K562 (cell line): ENCODE data around the gene ZBTB16. TPM values are rescaled to one million over a fixed set of nuclear protein-coding genes. Genes with fewer than 3 reads are reported as not detected.

Source experiments
- ATAC-seq: fragments of 200-7000 bp; cut with Tn5 transposase; 3 replicates; pipeline ENCODE4 v1.9.1; 2020; ENCODE audit warnings: moderate library complexity
- BruUV-seq: library from RNA; stranded (reverse); fragments of 400-500 nt; replicated peaks from 2 replicates; lab custom pipeline; 2021; lab: Mats Ljungman, UMichigan
- CTCF ChIA-PET: fragments of 300-600 bp; formaldehyde crosslinking; extraction: SDS; loops from one replicate; lab custom pipeline; 2021; ENCODE audit warnings: low intra/inter-chr PET ratio; lab: Yijun Ruan, JAX
- POLR2A ChIA-PET: fragments of 300-600, 350-650 bp; sonication (Branson Sonifier 250); formaldehyde crosslinking; extraction: SDS; loops from one replicate; lab custom pipeline; 2021; ENCODE audit warnings: antibody characterized with exemption, inconsistent platforms; lab: Yijun Ruan, JAX
- DNase-seq, 4 experiments: peaks; one replicate each; pipeline versions ENCODE4 v3.0.0 to v3.0.0-alpha.2; 2011 to 2018; ENCODE audit warnings: low spot score in 3 of 4, mixed read lengths in 3 of 4; ENCODE audit errors: extremely low read depth in 1 of 4
- FAIRE-seq: peaks from 2 replicates; lab custom pipeline; 2011; peaks lifted over from hg19 to GRCh38; lab: Jason Lieb, UNC
- H2AFZ ChIP-seq: 2 replicates; pipeline ENCODE4 v1.6.0; 2011; ENCODE audit warnings: low read depth, low read length, control low read depth, inconsistent platforms
- H3K27ac ChIP-seq: fragments of 200-600 bp; 3 replicates; pipeline ENCODE4 v1.8.0; 2011; ENCODE audit warnings: low read depth, mild to moderate bottlenecking, control low read depth, inconsistent platforms, low read length, moderate library complexity, mixed read lengths; ENCODE audit errors: extremely low read depth
- H3K27me3 ChIP-seq, 2 experiments: fragments of 300-600 bp in 1 of 2; 2 replicates in 1 of 2; 3 replicates in 1 of 2; pipeline versions ENCODE4 v1.6.0 to v1.8.0; 2011; ENCODE audit warnings: inconsistent platforms in 2 of 2, low read length in 2 of 2, mild to moderate bottlenecking in 1 of 2, mixed read lengths in 1 of 2, moderate library complexity in 1 of 2; ENCODE audit not compliant: control insufficient read depth in 2 of 2, insufficient read depth in 2 of 2
- H3K36me3 ChIP-seq: fragments of 300-600 bp; 3 replicates; pipeline ENCODE4 v1.8.0; 2011; ENCODE audit warnings: mild to moderate bottlenecking, low read length, inconsistent platforms; ENCODE audit not compliant: control insufficient read depth, insufficient read depth
- H3K4me1 ChIP-seq, 2 experiments: fragments of 200-600 bp in 1 of 2; replicated peaks in 1 of 2; 2 replicates in 1 of 2; 3 replicates in 1 of 2; pipeline versions ENCODE4 v1.5.1 to v1.8.0; 2011; ENCODE audit warnings: inconsistent platforms in 2 of 2, low read length in 2 of 2, mild to moderate bottlenecking in 1 of 2, mixed read lengths in 1 of 2, moderate library complexity in 1 of 2; ENCODE audit not compliant: control insufficient read depth in 2 of 2, insufficient read depth in 2 of 2
- H3K4me2 ChIP-seq: 2 replicates; pipeline ENCODE4 v1.6.1; 2011; ENCODE audit warnings: low read length, control low read depth, inconsistent platforms, mixed read lengths; ENCODE audit not compliant: insufficient read depth
- H3K4me3 ChIP-seq: fragments of 200-600 bp; sonication (generic), shearing (Covaris generic); 2 replicates; pipeline ENCODE4 v1.5.1; 2016; ENCODE audit warnings: control low read depth, inconsistent platforms
- H3K79me2 ChIP-seq: fragments of 200-600 bp; 3 replicates; pipeline ENCODE4 v1.8.0; 2011; ENCODE audit warnings: low read length, inconsistent platforms; ENCODE audit not compliant: control insufficient read depth, insufficient read depth
- H3K9ac ChIP-seq, 2 experiments: 2 replicates each; pipeline versions ENCODE4 v1.6.0 to v1.6.1; 2011; ENCODE audit warnings: low read depth in 2 of 2, low read length in 2 of 2, control low read depth in 1 of 2, inconsistent platforms in 1 of 2, mild to moderate bottlenecking in 1 of 2, mixed read lengths in 1 of 2; ENCODE audit not compliant: insufficient read depth in 1 of 2
- H3K9me1 ChIP-seq: one replicate; pipeline ENCODE4 v1.6.0; 2011; ENCODE audit warnings: inconsistent platforms, mild to moderate bottlenecking, low read length, moderate library complexity; ENCODE audit not compliant: control insufficient read depth, insufficient read depth
- H3K9me3 ChIP-seq: replicated peaks from 2 replicates; pipeline ENCODE4 v1.5.1; 2011; ENCODE audit warnings: low read depth, low read length, inconsistent platforms; ENCODE audit not compliant: control insufficient read depth, insufficient read depth
- H4K20me1 ChIP-seq: replicated peaks from 2 replicates; pipeline ENCODE4 v1.6.1; 2011; ENCODE audit warnings: low read length, inconsistent platforms, mixed read lengths; ENCODE audit not compliant: control insufficient read depth, insufficient read depth
- CHCHD3 ChIP-seq: fragments of 250-450 bp; sonication (Bioruptor Pico); IDR thresholded peaks from 2 replicates; pipeline ENCODE4 v2.1.2; 2022; ENCODE audit warnings: mild to moderate bottlenecking
- E2F5 ChIP-seq: sonication (generic); formaldehyde crosslinking; IDR thresholded peaks from 2 replicates; pipeline ENCODE4 v1.8.0; 2022; ENCODE audit warnings: mild to moderate bottlenecking, missing genetic modification reagents
- E4F1 ChIP-seq: fragments of 250-450 bp; sonication (Bioruptor Pico); IDR thresholded peaks from 2 replicates; pipeline ENCODE4 v1.5.0; 2021; ENCODE audit warnings: mild to moderate bottlenecking, borderline replicate concordance
- ETV1 ChIP-seq: fragments of 450-650 bp; conservative IDR thresholded peaks from 2 replicates; pipeline ENCODE4 v1.6.1; 2016; ENCODE audit warnings: missing genetic modification characterization, control low read depth, low read depth, missing compliant biosample characterization
- HCFC1 ChIP-seq: IDR thresholded peaks from 2 replicates; pipeline ENCODE4 v1.6.1; 2012; ENCODE audit warnings: low read depth, low read length, improper control_type of control experiment
- HDGF ChIP-seq: fragments of 450-650 bp; IDR thresholded peaks from 2 replicates; pipeline ENCODE4 v1.6.1; 2016
- HOXB6 ChIP-seq: fragments of 250-450 bp; sonication (Bioruptor Pico); IDR thresholded peaks from 2 replicates; pipeline ENCODE4 v1.5.1; 2022; ENCODE audit warnings: mild to moderate bottlenecking, borderline replicate concordance
- KHSRP ChIP-seq: fragments of 450-650 bp; IDR thresholded peaks from 2 replicates; pipeline ENCODE4 v1.6.1; 2017
- MECOM ChIP-seq: fragments of 250-450 bp; sonication (Bioruptor Pico); IDR thresholded peaks from 2 replicates; pipeline ENCODE4 v1.8.0; 2022; ENCODE audit warnings: inconsistent platforms
- OTX1 ChIP-seq: fragments of 450-650 bp; formaldehyde crosslinking; IDR thresholded peaks from 2 replicates; pipeline ENCODE4 v1.4.0; 2022; ENCODE audit warnings: mild to moderate bottlenecking
- PURB ChIP-seq: sonication (generic); formaldehyde crosslinking; IDR thresholded peaks from 2 replicates; pipeline ENCODE4 v1.9.0; 2021; ENCODE audit warnings: low read depth, mild to moderate bottlenecking, missing genetic modification reagents
- SIN3B ChIP-seq: fragments of 450-650 bp; IDR thresholded peaks from 2 replicates; pipeline ENCODE4 v1.6.1; 2017; ENCODE audit warnings: low read depth, mild to moderate bottlenecking, moderate library complexity
- SREBF2 ChIP-seq: sonication (generic); formaldehyde crosslinking; IDR thresholded peaks from 2 replicates; pipeline ENCODE4 v1.4.0; 2020; ENCODE audit warnings: mild to moderate bottlenecking, missing genetic modification reagents
- TCF15 ChIP-seq: fragments of 250-450 bp; sonication (Bioruptor Pico); IDR thresholded peaks from 2 replicates; pipeline ENCODE4 v1.8.0; 2022; ENCODE audit warnings: moderate library complexity, mild to moderate bottlenecking, inconsistent platforms
- ZBTB1 ChIP-seq: sonication (generic); formaldehyde crosslinking; IDR thresholded peaks from 2 replicates; pipeline ENCODE4 v1.8.1; 2023; ENCODE audit warnings: missing genetic modification reagents, low read depth, mild to moderate bottlenecking, borderline replicate concordance
- WGBS: fragments of 100-300 bp; shearing (Covaris generic); methylation state at CpG from one replicate; pipeline ENCODE4 v1.1.6; 2016; ENCODE audit warnings: low coverage, mixed read lengths; ENCODE audit not compliant: insufficient coverage; ENCODE audit errors: missing lambda C conversion rate; 5-methylcytosine and 5-hydroxymethylcytosine counted together
- in situ Hi-C: fragments of 300-500 bp; cut with MboI; formaldehyde crosslinking; loops from 4 replicates; pipeline ENCODE4 v1.15.0; 2018; ENCODE audit warnings: inconsistent platforms, mixed read lengths
- intact Hi-C: fragments of 100-400 bp; cut with micrococcal nuclease; formaldehyde crosslinking; loops from 2 replicates; pipeline ENCODE4 v1.14.2; 2022
- polyA plus RNA-seq, 8 experiments: library from polyadenylated mRNA; depleted of rRNA in 4 of 8; stranded (reverse) in 5 of 8; unstranded in 3 of 8; fragments of >200 nt; fragmentation: Nextera tagmentation in 2 of 8; fragmentation: Illumina TruSeq in 1 of 8; extraction: Ambion mirVana in 2 of 8; extraction: Trizol in 1 of 8; gene quantifications; 2 replicates each; pipeline versions ENCODE4 v1.2.1 to v1.2.3, GENCODE V29; 2011 to 2014; ENCODE audit warnings: inconsistent platforms in 1 of 8, missing spikeins in 1 of 8
- total RNA-seq, 7 experiments: library from RNA; depleted of rRNA in 6 of 7; stranded (reverse); fragments of >200 nt in 6 of 7; fragmentation: Illumina TruSeq in 2 of 7; extraction: Trizol in 2 of 7; gene quantifications; 2 replicates each; pipeline versions ENCODE4 v1.2.1 to v1.2.3, GENCODE V29; 2011 to 2021; ENCODE audit warnings: low replicate concordance in 1 of 7
- TF ChIP-seq, protein P1 (sequence below): fragments of 250-450 bp; sonication (Bioruptor Pico); IDR thresholded peaks from 2 replicates; pipeline ENCODE4 v1.8.0; 2022; ENCODE audit warnings: moderate library complexity, mild to moderate bottlenecking, inconsistent platforms

The ZBTB16 gene
- total and polyA plus RNA-seq, 9 of the 15 experiments (the other 6 are each of a cell fraction or from before 2014, with no cell fraction given): 0.06 to 0.40 (median 0.24) TPM; not detected in 4

DNA sequence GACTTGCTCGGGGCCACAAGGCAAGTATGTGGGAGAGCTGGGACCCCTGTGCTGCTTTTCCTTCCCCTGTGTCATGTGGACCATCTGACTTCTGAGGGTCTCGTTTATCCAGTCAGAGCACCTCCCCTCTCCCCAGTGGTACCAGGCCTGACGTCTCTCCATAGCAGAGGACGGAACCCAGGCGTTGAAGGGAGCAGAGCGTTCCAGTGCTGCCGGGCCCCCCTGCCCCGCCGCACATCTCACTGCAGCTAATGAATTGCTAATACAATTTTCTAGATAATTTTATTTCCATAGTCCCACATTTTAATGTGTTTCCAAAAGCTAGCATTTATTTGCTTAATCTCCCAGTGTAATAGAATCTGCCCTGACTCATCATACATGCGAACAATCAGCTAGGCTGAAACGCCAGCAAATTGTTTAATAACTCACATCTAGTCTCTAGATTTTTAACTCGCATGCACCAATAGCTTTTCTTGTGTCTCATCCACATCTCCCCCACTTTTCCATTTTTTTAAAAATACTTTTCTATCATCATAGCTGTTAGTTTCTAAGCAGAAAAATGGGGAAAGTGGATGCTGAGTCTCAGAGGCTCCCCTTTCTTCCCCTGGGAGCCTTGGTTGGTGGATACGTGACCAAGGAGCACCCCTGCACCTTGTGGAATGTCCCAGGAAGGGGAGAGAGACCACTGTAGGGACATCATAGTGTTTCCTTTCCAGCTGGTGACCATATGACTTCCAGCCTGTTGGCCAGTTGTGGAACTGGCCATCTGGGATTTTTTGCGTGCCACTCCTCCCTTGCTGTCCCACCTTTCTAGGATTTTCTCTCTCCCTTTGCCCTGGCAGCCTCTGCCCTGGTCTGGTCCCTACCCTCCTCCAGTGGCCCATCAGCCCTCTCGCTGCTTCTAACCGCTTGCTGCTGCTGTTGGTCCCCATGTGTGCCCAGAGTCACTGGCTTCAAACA, 178.1 kb downstream of the ZBTB16 start:
- ChIA-PET POLR2A (interaction anchor here (0.5 to 3.1 kb wide), 4 partner anchors 9 to 63 kb away, joined by 3 to 8 read pairs (median 4); no protein-coding TSS in a partner anchor), CTCF (no interaction called here)
- no peak overlapping the region for H3K9ac ChIP-seq
- H3K27ac ChIP-seq: no peak overlapping the region
- in situ Hi-C loops: no loop called here
- H3K79me2 ChIP-seq: no peaks in the 10 kb centered on the region
- no peak for FAIRE-seq
- H3K4me2 ChIP-seq: no peak overlapping the region
- H3K9me1 ChIP-seq: no peaks in the 10 kb centered on the region
- intact Hi-C loops: no loop called here
- WGBS: 80% methylated on average over 15 of the region's 16 CpGs
- no peak for TF ChIP-seq ZBTB1
- TF ChIP-seq CHCHD3: no peak
- no peak for TF ChIP-seq E4F1 (CRISPR knock-in tag)
- TF ChIP-seq TCF15 (CRISPR knock-in tag): no peak
- TF ChIP-seq SIN3B: no peak
- no peak for TF ChIP-seq KHSRP
- TF ChIP-seq HOXB6 (CRISPR knock-in tag): no peak
- no peak for TF ChIP-seq HCFC1
- TF ChIP-seq, protein P1, sequence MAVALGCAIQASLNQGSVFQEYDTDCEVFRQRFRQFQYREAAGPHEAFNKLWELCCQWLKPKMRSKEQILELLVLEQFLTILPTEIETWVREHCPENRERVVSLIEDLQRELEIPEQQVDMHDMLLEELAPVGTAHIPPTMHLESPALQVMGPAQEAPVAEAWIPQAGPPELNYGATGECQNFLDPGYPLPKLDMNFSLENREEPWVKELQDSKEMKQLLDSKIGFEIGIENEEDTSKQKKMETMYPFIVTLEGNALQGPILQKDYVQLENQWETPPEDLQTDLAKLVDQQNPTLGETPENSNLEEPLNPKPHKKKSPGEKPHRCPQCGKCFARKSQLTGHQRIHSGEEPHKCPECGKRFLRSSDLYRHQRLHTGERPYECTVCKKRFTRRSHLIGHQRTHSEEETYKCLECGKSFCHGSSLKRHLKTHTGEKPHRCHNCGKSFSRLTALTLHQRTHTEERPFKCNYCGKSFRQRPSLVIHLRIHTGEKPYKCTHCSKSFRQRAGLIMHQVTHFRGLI (CRISPR knock-in tag): no peak
- TF ChIP-seq OTX1: no peak
- TF ChIP-seq PURB: no peak
- TF ChIP-seq SREBF2 (CRISPR knock-in tag): no peak
- no peak for TF ChIP-seq ETV1 (tag)
- TF ChIP-seq HDGF: no peak
- no peak for TF ChIP-seq MECOM (CRISPR knock-in tag)
- TF ChIP-seq E2F5: no peak
- no peaks in the 10 kb centered on the region for H4K20me1 ChIP-seq
- H3K9me3 ChIP-seq: no peaks in the 10 kb centered on the region
- no peaks in the 10 kb centered on the region for H3K27me3 ChIP-seq
- H3K36me3 ChIP-seq: no peaks in the 10 kb centered on the region
- DNase-seq: no peak
- no TSS peak for BruUV-seq
- no peak for ATAC-seq
- peaks cover 31 to 40% of the 10 kb centered on the region in 2 experiments; a peak in 4 of 5 replicates for H3K4me1 ChIP-seq
- no peak overlapping the region for H2AFZ ChIP-seq
- no peak overlapping the region for H3K4me3 ChIP-seq
